Uterus (tissue), 4 donors: ENCODE measurements around the gene ITIH5. TPM values are rescaled to one million over a fixed set of nuclear protein-coding genes. Genes with fewer than 3 reads are reported as not detected.

ENCODE experiments used
- DNase-seq, 2 donors: peaks; one replicate each; pipeline ENCODE4 v3.0.0-alpha.2; 2019 to 2020
- H3K27ac ChIP-seq, 2 donors: fragments of 200-600 bp; sonication (generic); 1 replicate in 1 of 2; 2 replicates in 1 of 2; pipeline ENCODE4 v1.5.1; 2016 to 2018
- H3K27me3 ChIP-seq, 2 donors: fragments of 200-600 bp; sonication (generic); one replicate each; pipeline ENCODE4 v1.5.1; 2018 to 2019; ENCODE audit warnings: control low read depth in 1 of 2
- H3K36me3 ChIP-seq, 2 donors: fragments of 200-600 bp; sonication (generic); one replicate each; pipeline ENCODE4 v1.5.1; 2019; ENCODE audit warnings: control low read depth in 1 of 2
- H3K4me1 ChIP-seq, 2 donors: fragments of 200-600 bp; sonication (generic); one replicate each; pipeline ENCODE4 v1.5.1; 2018 to 2019; ENCODE audit warnings: control low read depth in 1 of 2
- H3K4me3 ChIP-seq, 2 donors: fragments of 200-600 bp; sonication (generic); 1 replicate in 1 of 2; 2 replicates in 1 of 2; pipeline ENCODE4 v1.5.1; 2018 to 2019; ENCODE audit warnings: mild to moderate bottlenecking in 1 of 2
- H3K9me3 ChIP-seq, 2 donors: fragments of 200-600 bp; sonication (generic); one replicate each; pipeline ENCODE4 v1.5.1; 2019; ENCODE audit warnings: control low read depth in 1 of 2
- POLR2A ChIP-seq, 2 donors: fragments of 450-650 bp; IDR thresholded peaks; one replicate each; pipeline ENCODE4 v1.6.1; 2016; ENCODE audit warnings: antibody characterized with exemption in 2 of 2, mild to moderate bottlenecking in 1 of 2, moderate library complexity in 1 of 2
- intact Hi-C: fragments of 100-400 bp; cut with DNase I; formaldehyde crosslinking; loops from one replicate; pipeline ENCODE4 v1.15.1; 2023; ENCODE audit warnings: low total_unique reads
- total RNA-seq, 4 donors: library from RNA; depleted of rRNA in 3 of 4; stranded (reverse); fragments of >200 nt in 3 of 4; gene quantifications; one replicate each; pipeline versions ENCODE4 v1.1.0 to v1.2.4, GENCODE V29; 2014 to 2023
- TF ChIP-seq, protein P1 (sequence below), 4 experiments: fragments of 200-600 bp in 2 of 4; fragments of 450-650 bp in 2 of 4; sonication (generic) in 2 of 4; IDR thresholded peaks; one replicate each; pipeline ENCODE4 v1.5.1; 2016 to 2019; ENCODE audit warnings: antibody characterized with exemption in 4 of 4, mild to moderate bottlenecking in 2 of 4, moderate library complexity in 1 of 4
- donor health status: DM: yes; HTN: yes; CAD: no.

Gene ITIH5
- total RNA-seq, 4 donors from 2014 or later: 8.4 to 32.9 (median 16.9) TPM

DNA sequence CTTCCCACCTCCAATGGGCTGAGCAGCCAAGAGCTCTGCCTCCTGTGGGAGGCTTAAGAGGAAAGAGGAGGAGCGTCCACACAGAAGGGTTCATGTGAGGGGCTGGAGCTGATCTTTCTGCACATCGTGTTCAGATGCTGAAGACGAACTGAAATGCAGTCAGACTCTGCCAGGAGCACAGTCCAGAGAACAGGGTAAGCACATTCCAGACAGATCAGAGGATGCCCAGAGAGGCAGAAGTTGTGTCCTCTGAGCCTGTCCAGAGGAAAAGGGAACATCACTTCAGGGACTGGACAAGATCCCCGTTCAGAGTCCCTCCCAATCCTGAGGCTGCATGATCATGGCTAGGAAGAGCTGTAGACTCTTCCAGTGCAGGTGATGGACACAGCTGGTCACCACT lies 72.9 kb downstream of the ITIH5 start:
- Histone ChIP-seq H3K9me3 (no peaks in the 10 kb centered on the region), H3K4me3 (no peak overlapping the region), H3K36me3 (no peaks in the 10 kb centered on the region), H3K4me1 (no peaks in the 10 kb centered on the region), H3K27ac (no peak overlapping the region), H3K27me3 (no peaks in the 10 kb centered on the region)
- DNase-seq: no peak
- TF ChIP-seq, protein P1, sequence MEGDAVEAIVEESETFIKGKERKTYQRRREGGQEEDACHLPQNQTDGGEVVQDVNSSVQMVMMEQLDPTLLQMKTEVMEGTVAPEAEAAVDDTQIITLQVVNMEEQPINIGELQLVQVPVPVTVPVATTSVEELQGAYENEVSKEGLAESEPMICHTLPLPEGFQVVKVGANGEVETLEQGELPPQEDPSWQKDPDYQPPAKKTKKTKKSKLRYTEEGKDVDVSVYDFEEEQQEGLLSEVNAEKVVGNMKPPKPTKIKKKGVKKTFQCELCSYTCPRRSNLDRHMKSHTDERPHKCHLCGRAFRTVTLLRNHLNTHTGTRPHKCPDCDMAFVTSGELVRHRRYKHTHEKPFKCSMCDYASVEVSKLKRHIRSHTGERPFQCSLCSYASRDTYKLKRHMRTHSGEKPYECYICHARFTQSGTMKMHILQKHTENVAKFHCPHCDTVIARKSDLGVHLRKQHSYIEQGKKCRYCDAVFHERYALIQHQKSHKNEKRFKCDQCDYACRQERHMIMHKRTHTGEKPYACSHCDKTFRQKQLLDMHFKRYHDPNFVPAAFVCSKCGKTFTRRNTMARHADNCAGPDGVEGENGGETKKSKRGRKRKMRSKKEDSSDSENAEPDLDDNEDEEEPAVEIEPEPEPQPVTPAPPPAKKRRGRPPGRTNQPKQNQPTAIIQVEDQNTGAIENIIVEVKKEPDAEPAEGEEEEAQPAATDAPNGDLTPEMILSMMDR (IDR thresholded peaks at IDR 0.05): no peak
- intact Hi-C loops: no loop called here

DNA sequence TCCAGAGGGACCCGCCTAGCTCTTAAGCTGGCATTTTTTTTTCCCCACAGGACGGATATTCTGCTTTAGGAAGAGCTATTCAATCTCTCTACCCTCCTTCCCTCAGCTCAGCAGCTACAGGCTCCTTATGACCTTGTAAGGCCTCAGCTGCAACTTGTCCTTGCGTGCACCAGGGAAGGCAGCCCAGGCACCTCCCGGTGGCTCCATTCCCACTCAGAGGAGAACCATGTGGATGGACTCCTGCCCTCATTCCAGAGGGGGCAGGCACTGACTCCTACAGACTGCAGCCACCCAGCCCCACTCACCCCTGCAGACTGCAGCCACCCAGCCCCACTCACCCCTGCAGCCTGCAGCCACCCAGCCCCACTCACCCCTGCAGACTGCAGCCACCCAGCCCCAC lies 73.7 kb downstream of the ITIH5 start:
- peak in 1 of 2 donors; percentile 33 for DNase-seq
- H3K27ac ChIP-seq: no peak overlapping the region
- no peak overlapping the region for H3K4me3 ChIP-seq
- no peaks in the 10 kb centered on the region for H3K4me1 ChIP-seq
- no peaks in the 10 kb centered on the region for H3K9me3 ChIP-seq
- H3K27me3 ChIP-seq: no peaks in the 10 kb centered on the region
- intact Hi-C loops: no loop called here
- no peak for TF ChIP-seq POLR2A (IDR thresholded peaks at IDR 0.05)
- TF ChIP-seq, protein P1 (IDR thresholded peaks at IDR 0.05): no peak
- H3K36me3 ChIP-seq: no peaks in the 10 kb centered on the region

DNA sequence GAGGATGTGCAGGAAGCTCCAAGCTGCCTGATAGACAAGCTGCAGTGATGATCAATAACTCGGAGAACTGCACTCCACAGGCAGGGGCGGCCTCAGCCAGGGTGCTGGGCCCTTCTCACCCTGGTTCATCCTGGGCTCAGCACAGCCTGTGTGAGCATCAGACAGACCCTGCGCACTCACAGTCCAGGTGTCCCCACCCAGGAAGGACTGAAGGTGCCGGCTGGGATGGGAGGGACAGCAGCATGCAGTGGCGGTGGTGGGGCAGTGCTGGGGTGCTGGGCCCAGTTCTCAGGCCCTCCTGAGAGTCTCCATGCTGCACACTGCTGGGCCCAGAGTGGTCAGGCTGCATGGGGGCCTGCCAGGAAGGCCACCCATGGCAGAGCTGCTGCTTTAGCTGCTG lies 74.1 kb downstream of the ITIH5 start:
- TF ChIP-seq POLR2A (IDR thresholded peaks at IDR 0.05): no peak
- TF ChIP-seq, protein P1 (IDR thresholded peaks at IDR 0.05): no peak
- Histone ChIP-seq H3K4me1 (no peaks in the 10 kb centered on the region), H3K9me3 (no peaks in the 10 kb centered on the region), H3K27me3 (no peaks in the 10 kb centered on the region), H3K4me3 (no peak overlapping the region), H3K27ac (no peak overlapping the region), H3K36me3 (no peaks in the 10 kb centered on the region)
- DNase-seq: no peak
- intact Hi-C loops: no loop called here

DNA sequence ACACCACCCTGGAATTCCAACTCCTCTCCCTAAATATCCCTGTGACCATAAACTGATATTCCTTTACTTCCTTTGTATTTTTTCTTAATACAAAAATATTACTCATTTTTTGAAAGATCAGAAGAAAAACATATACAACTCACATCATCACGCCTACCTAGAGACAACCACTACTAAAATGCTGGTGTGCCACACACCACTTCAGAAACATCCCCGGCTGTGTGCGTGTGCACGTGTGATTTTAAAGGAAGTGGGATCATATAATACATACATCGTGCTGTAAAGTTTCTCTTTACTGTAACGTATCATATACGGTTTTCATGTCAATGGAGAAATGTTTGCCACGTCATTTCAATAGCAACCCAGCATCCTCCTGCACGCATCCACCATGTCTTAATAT lies 76.5 kb downstream of the ITIH5 start:
- H3K9me3 ChIP-seq: no peaks in the 10 kb centered on the region
- intact Hi-C loops: no loop called here
- DNase-seq: no peak
- H3K27me3 ChIP-seq: no peaks in the 10 kb centered on the region
- no peaks in the 10 kb centered on the region for H3K36me3 ChIP-seq
- no peak overlapping the region for H3K4me3 ChIP-seq
- no peaks in the 10 kb centered on the region for H3K4me1 ChIP-seq
- TF ChIP-seq, protein P1 (IDR thresholded peaks at IDR 0.05): no peak
- no peak for TF ChIP-seq POLR2A (IDR thresholded peaks at IDR 0.05)
- H3K27ac ChIP-seq: no peak overlapping the region

DNA sequence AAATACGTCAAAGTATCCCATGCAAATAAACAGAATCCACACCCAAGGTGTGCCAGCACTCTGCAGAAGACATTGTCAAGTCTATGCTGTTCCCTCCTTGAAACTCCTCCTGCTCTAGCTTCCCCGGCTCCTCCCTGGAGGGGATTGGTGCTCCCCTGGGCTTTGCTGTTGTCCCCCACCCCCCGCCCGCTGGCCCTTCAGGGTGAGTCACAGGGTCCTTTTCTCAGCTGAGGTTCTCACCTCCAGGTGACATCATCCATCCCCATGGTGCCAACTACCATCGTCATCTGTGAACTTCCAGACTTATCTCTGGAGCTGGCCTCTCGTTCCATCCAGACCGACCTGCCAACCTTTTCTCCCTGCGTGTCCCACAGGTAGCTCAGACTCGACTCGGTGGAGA lies 77.0 kb downstream of the ITIH5 start:
- H3K4me1 ChIP-seq: no peaks in the 10 kb centered on the region
- no peaks in the 10 kb centered on the region for H3K36me3 ChIP-seq
- no peak overlapping the region for H3K27ac ChIP-seq
- no peak for DNase-seq
- intact Hi-C loops: no loop called here
- H3K27me3 ChIP-seq: no peaks in the 10 kb centered on the region
- no peak for TF ChIP-seq POLR2A (IDR thresholded peaks at IDR 0.05)
- TF ChIP-seq, protein P1 (IDR thresholded peaks at IDR 0.05): no peak
- H3K9me3 ChIP-seq: no peaks in the 10 kb centered on the region
- H3K4me3 ChIP-seq: no peak overlapping the region
